Heart right ventricle (tissue), 16 donors: ENCODE results near the gene SLC52A1. TPM values are rescaled to one million over a fixed set of nuclear protein-coding genes. Genes with fewer than 3 reads are reported as not detected.

ENCODE experiments used
- ATAC-seq, 8 donors: fragments of 200-7000 bp; cut with Tn5 transposase; one replicate each; pipeline ENCODE4 v1.9.1; 2020; ENCODE audit warnings: mild to moderate bottlenecking in 8 of 8, moderate library complexity in 8 of 8, moderate number of reproducible peaks in 1 of 8
- DNase-seq, 2 donors: peaks; one replicate each; pipeline ENCODE4 v3.0.0-alpha.2; 2020
- H3K27ac ChIP-seq, 10 donors: fragments of 200-600 bp; sonication (generic) in 2 of 10; one replicate each; pipeline versions ENCODE4 v1.5.0 to v1.8.0; 2020 to 2022; ENCODE audit warnings: mild to moderate bottlenecking in 3 of 10
- H3K27me3 ChIP-seq, 7 donors: fragments of 200-600 bp; one replicate each; pipeline ENCODE4 v1.8.0; 2021 to 2022; ENCODE audit warnings: mild to moderate bottlenecking in 2 of 7
- H3K36me3 ChIP-seq, 9 donors: fragments of 200-600 bp; sonication (generic) in 1 of 9; one replicate each; pipeline versions ENCODE4 v1.5.0 to v1.8.0; 2020 to 2022; ENCODE audit warnings: mild to moderate bottlenecking in 2 of 9
- H3K4me1 ChIP-seq, 9 donors: fragments of 200-600 bp; sonication (generic) in 1 of 9; one replicate each; pipeline versions ENCODE4 v1.5.0 to v1.8.0; 2020 to 2022; ENCODE audit warnings: mild to moderate bottlenecking in 4 of 9
- H3K4me3 ChIP-seq, 10 donors: fragments of 200-600 bp; sonication (generic) in 2 of 10; one replicate each; pipeline versions ENCODE4 v1.5.0 to v1.8.0; 2020 to 2022; ENCODE audit warnings: mild to moderate bottlenecking in 7 of 10, moderate library complexity in 2 of 10
- H3K9me3 ChIP-seq, 11 donors: fragments of 200-600 bp in 10 of 11; sonication (generic) in 2 of 11; one replicate each; pipeline versions ENCODE4 v1.5.0 to v1.8.0; 2013 to 2022; ENCODE audit warnings: mild to moderate bottlenecking in 2 of 11, control low read depth in 1 of 11, moderate library complexity in 1 of 11
- CTCF ChIP-seq, 9 donors: fragments of 200-600 bp; sonication (generic) in 2 of 9; IDR thresholded peaks; one replicate each; pipeline versions ENCODE4 v1.5.0 to v1.8.0; 2021 to 2022; ENCODE audit warnings: antibody characterized with exemption in 9 of 9, mild to moderate bottlenecking in 5 of 9, moderate library complexity in 1 of 9
- WGBS, 2 donors: extraction: QIAGEN DNeasy Blood & Tissue Kit; methylation state at CpG; one replicate each; pipeline ENCODE4 v1.1.7; 2013; ENCODE audit warnings: inconsistent platforms in 1 of 2; 5-methylcytosine and 5-hydroxymethylcytosine counted together
- intact Hi-C, 10 donors: fragments of 100-400 bp; cut with DNase I; formaldehyde crosslinking; loops; one replicate each; pipeline versions ENCODE4 v1.11.1 to v1.14.2; 2022
- polyA plus RNA-seq, 2 donors: library from polyadenylated mRNA; stranded (reverse); fragments of 200-250 nt; gene quantifications; one replicate each; pipeline ENCODE4 v1.2.3, GENCODE V29; 2013
- total RNA-seq, 10 donors: library from RNA; stranded (reverse); fragmentation: NEBNext Ultra II Directional in 3 of 10; extraction: Animal tissue kit (Norgen Biotek cat#: 25700) in 3 of 10; gene quantifications; one replicate each; pipeline versions ENCODE4 v1.2.1 to v1.2.4, GENCODE V29; 2021 to 2023
- donor health status: Arrhythmogenic right ventricular cardiomyopathy.
- donor health status: ischemic (EF 13 %, LVEDD 7.1; RV severe dilation, severe dysfunction).
- donor health status: healthy with polysubstance abuse.
- donor health status: DM: no; HTN: yes; CAD: no.
- donor health status: DM: no; HTN: no; CAD: no.
- donor health status: ischemic (EF 25% LVEDD 6.9; RV normal size, moderate dysfunction).
- donor health status: ischemic (EF 25% LVEDD 5.7; RV mildly dilated, moderate dysfunction).
- donor health status: healthy.
- donor health status: DM: yes; HTN: yes; CAD: no.
- donor health status: Ischemic cardiomyopathy.
- donor health status: ischemic (EF 35%, LVEDD 5.7; RV mildly dilated, moderate dysfunction).
- donor health status: nonischemic (EF 11% LVEDD 7.7; RV severe dilation, severe dysfunction).
- donor health status: DM: yes; HTN: yes; CAD: no.
- donor health status: PGD.
- donor health status: ischemic (EF 29% LVEDD 5.4; RV normal size, mild dysfunction).
- donor health status: nonischemic (EF 23%, LVEDD 6.1; RV moderate dilation, normal function).

SLC52A1 gene
- total and polyA plus RNA-seq, 12 donors, result 0.11 to 0.14 (median 0.12) TPM; not detected in 9

GRCh38 chr17:5069724-5070123 is 34.5 kb upstream of the SLC52A1 start:
- Histone ChIP-seq H3K9me3 (no peaks in the 10 kb centered on the region), H3K27me3 (peaks cover 0 to 4% (median 0%) of the 10 kb centered on the region in 7 donors)
- intact Hi-C loops, result loop anchor here in 2 of 10 donors (10.0 kb wide), 1 partner anchor 155 kb away; no protein-coding TSS in a partner anchor

GRCh38 chr17:5068236-5068635 is 33.0 kb upstream of the SLC52A1 start:
- TF ChIP-seq CTCF (IDR thresholded peaks at IDR 0.05), result no peak
- intact Hi-C loops, result loop anchor here in 2 of 10 donors (10.0 kb wide), 1 partner anchor 153 kb away; no protein-coding TSS in a partner anchor
- ATAC-seq (no peak), DNase-seq (no peak)
- Histone ChIP-seq H3K9me3 (no peaks in the 10 kb centered on the region), H3K36me3 (no peaks in the 10 kb centered on the region), H3K27me3 (peaks cover 0 to 5% (median 0%) of the 10 kb centered on the region in 7 donors), H3K4me1 (no peaks in the 10 kb centered on the region), H3K27ac (no peak overlapping the region), H3K4me3 (no peak overlapping the region)
- WGBS, 2 donors, result 84 to 91% methylated on average over 3 of the region's 3 CpGs

More at GRCh38 chr17:5069724-5070123, 34.5 kb upstream of the SLC52A1 start:
- H3K4me1 ChIP-seq, result no peaks in the 10 kb centered on the region
- H3K36me3 ChIP-seq, result no peaks in the 10 kb centered on the region
- WGBS, 2 donors, result 81 to 86% methylated on average over 4 of the region's 4 CpGs
- DNase-seq (no peak), ATAC-seq (no peak)
- no peak overlapping the region for H3K27ac ChIP-seq
- no peak for TF ChIP-seq CTCF (IDR thresholded peaks at IDR 0.05)
- no peak overlapping the region for H3K4me3 ChIP-seq

GRCh38 chr17:5065227-5065744 is 30.1 kb upstream of the SLC52A1 start:
- intact Hi-C loops, result loop anchor here in 2 of 10 donors (10.0 kb wide), 1 partner anchor 150 kb away; no protein-coding TSS in a partner anchor
- 60% methylated on average over 1 of the region's 1 CpG for WGBS, 2 donors
- Histone ChIP-seq H3K9me3 (no peaks in the 10 kb centered on the region), H3K4me3 (no peak overlapping the region), H3K27me3 (peaks cover 0 to 4% (median 0%) of the 10 kb centered on the region in 7 donors), H3K36me3 (no peaks in the 10 kb centered on the region), H3K27ac (no peak overlapping the region), H3K4me1 (no peaks in the 10 kb centered on the region)
- DNase-seq (no peak), ATAC-seq (no peak)
- no peak for TF ChIP-seq CTCF (IDR thresholded peaks at IDR 0.05)

- H3K9me3 ChIP-seq, result no peaks in the 10 kb centered on the region
- no peak for DNase-seq
- no peak overlapping the region for H3K27ac ChIP-seq
- H3K4me1 ChIP-seq, result no peaks in the 10 kb centered on the region
- H3K4me3 ChIP-seq, result no peak overlapping the region
- H3K27me3 ChIP-seq, result peaks cover 0 to 12% (median 0%) of the 10 kb centered on the region in 7 donors
- 90 to 91% methylated on average over 10 of the region's 10 CpGs for WGBS, 2 donors
- intact Hi-C loops, result no loop called here
- no peaks in the 10 kb centered on the region for H3K36me3 ChIP-seq
- no peak for ATAC-seq
- TF ChIP-seq CTCF (IDR thresholded peaks at IDR 0.05), result no peak
These were observed 20.3 kb upstream of the SLC52A1 start for GRCh38 chr17:5055543-5055942.
